Mesenteric fat pad (tissue), 1 donor: ENCODE measurements around the gene ZNF462. TPM values are rescaled to one million over a fixed set of nuclear protein-coding genes. Genes with fewer than 3 reads are reported as not detected.
"Not testable (repeated sequence)": the region's sequence is repeated elsewhere in the genome, so short reads cannot be mapped to it uniquely, and the experiment has no call there.

ENCODE experiments used
- DNase-seq: peaks from one replicate; pipeline ENCODE4 v3.0.0-alpha.2; 2020; ENCODE audit warnings: low spot score
- total RNA-seq: library from RNA; stranded (reverse); fragmentation: NEBNext Ultra II Directional; extraction: Animal tissue kit (Norgen Biotek cat#: 25700); gene quantifications from one replicate; pipeline ENCODE4 v1.2.1, GENCODE V29; 2021
- donor health status: DM: yes; HTN: yes; CAD: no.

ZNF462 gene
- total RNA-seq, 1 donor from 2014 or later: 45.2 TPM

DNA sequence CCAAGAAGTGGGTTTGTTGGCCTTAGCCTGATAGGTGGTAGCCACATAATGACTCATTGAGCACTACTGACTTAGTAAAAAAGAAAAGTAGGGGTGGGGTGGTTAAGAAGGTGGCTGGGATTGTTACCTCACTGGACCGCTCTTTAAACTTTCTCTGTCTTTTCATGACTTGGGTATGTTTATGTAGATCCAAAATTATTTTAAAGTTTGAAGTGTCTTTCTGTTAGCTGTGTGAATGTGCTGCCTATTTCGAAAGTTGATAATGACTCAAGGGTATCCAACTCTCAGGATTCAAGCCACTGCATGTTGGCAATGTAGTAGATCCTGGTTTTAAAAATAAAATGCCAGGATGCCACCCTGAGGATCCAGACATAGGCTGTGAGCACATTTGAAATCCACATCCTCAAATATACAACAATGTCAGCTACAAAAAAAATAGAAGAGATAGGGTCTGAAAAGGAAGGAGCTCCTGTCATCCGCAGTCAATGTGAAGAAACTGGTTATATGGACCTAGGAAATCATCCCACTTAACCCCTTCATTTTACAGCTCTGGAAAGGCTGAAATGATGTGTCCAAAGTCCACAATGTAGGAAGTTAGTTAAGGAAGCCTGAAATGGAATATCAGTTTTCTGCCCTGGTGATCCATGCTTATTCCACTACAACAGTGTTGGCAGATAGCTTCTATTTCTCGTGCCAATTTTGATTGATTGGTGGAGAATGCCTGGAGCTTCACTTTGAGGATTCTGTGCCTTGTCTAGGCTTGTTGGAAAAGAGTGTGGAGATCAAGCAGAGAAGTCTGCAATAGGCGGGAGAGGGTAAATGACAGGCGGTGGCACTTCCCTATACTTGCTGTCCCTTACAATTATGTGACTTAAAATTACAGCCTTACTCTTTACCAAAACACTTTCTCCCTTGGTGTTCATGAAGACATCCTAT lies 23.4 kb downstream of the ZNF462 start:
- DNase-seq: no peak

DNA sequence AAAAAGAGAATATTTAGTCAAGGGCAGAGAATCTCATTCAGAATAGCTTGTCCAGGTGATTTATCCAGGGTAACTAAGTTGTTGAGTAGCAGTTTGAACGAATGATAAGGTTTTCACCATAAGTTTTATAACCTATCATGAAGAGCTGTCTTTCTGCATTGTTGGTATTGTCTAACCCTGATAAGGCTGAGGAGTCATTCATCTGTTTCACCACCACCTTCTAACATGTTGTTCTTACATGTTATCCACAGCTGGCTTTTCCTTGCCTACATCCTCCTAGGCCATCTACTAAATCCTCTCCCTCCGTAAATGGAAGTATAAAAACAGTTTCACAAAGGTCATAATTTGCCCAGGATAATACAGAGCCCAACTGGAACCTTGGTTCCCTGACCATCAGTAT lies 24.1 kb downstream of the ZNF462 start:
- no peak for DNase-seq

DNA sequence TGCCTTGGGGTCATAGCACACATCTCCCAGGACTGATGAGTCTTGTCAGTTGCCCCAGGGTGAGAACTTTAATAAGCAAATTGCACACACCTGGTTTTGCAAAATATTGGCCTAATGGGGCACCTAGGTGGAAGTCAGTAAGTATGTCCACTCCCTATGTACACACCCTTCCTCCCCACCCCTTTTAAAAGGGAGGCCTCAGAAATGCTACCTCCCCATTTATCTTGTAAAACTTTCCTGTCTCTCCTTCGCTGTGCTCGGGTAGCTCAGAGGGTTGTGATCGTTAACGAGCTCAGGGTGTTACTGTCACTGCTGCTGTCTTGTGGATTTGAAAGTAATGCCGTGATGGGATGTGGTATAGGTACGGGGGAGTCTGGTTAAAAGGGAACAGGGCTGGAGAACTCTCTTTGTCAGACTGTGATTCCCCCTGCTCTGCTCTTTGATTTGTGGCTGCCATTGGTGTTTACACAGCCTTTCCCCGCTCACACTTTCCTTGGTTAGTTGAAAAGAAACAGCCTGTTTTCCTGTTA lies 26.2 kb downstream of the ZNF462 start:
- no peak for DNase-seq

DNA sequence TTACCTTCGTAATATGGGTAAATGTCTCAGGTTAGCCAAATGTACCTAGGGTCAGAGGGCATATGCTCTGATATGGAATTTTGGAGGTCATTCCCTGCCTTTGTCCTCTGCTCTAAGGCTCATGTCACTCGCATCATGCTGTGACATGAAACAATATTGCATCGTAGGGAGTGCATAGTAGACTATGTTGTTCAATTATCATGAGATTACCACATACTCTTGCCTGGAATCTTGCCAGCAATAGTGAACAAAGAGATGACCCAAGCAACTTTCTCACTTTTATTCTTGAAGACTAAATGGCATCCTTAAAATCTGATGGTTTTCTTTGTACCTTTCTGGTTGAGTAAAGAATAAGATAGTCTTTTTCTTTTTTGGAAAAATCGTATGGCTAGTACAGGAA lies 27.6 kb downstream of the ZNF462 start:
- DNase-seq: no peak

DNA sequence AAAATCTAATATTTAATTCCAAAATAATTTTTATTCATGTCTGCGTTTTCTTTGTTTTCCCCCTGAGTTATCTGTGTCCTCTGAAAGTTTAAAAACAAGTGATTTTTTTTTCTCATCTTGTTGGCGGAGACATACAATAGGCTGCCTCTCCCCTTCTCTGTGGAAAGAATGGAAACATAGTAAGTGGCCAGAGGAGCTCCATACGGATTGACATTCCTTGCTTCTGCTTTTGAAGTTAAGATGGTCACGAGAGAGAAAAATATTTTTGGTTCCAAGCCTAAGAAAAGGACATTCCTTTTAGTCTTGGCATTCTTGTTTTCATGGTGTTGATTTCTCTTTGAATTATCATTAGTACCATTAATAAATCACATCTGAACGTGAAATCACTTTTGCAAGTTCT lies 28.3 kb downstream of the ZNF462 start:
- no peak for DNase-seq

DNA sequence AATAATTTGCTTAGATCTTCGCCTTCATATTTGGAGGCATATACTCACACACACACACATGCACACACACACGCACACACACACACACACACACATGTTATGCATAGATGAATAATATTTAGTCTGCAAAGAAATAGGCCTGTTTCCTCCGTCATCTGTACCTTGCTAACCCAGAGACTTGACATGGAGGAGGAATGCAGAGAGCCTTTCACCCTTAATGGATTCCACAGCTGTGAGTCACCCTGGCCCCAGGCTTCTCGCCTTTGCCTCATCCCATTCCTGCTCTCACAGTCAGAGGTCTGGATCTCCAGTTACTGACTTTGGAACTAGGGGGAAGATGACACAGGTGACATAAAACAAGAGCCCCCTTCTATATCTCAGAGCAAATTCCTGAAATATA lies 29.7 kb downstream of the ZNF462 start:
- no peak for DNase-seq

DNA sequence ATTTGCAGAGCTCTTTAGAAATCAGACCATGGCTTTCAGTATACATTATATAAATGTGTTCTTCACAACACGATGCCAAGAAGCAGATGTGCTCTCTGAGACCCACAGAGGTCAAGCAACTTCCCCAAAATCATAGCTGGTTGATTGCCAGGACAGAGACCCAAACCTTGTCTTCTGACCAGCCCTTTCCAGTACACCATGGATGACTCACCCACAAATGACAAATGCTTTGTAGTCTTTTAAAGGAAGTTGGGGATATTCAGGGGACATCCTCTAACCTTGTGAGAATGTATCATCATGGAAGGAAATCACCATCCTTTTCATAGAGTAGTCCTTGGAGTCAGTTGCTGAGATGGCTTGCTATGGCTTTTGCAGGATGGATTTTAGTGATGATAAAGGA lies 30.1 kb downstream of the ZNF462 start:
- no peak for DNase-seq

DNA sequence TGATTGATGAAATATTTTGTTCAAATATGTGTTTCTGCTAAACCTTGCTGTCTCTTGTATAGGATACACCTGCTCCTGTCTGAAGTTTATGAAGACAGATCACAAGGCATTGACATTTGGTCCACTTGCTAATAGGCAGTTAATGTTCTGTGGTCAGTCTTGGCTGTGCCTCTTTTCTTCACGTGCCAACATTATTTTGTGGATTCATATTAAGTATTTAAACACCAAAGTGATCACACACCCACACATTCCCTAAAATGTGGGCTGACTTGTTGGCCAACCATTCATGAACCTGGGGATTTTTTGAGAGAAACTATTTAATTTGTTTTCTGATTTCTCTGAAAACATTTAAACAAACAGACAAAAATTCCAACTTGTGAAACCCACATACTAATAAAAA lies 33.7 kb downstream of the ZNF462 start:
- DNase-seq: no peak

DNA sequence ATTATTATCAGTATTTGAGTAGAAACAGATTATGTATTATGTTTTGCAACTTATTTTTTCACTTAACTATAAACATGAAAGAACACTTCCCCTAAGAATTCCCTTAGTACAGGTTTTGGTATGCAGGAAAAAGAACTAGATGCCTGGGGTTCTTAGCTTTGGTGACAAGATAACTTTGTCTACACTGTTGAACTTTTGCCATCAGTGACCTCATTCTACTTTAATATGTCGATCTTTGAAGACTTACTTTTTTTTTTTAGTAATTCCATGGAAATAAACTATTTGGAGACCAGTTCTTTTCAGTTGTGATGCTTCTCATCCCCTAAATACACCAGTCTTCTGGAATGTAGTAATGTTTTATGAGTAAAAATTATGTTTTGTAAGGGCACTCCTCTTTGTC lies 34.3 kb downstream of the ZNF462 start:
- DNase-seq: no peak

DNA sequence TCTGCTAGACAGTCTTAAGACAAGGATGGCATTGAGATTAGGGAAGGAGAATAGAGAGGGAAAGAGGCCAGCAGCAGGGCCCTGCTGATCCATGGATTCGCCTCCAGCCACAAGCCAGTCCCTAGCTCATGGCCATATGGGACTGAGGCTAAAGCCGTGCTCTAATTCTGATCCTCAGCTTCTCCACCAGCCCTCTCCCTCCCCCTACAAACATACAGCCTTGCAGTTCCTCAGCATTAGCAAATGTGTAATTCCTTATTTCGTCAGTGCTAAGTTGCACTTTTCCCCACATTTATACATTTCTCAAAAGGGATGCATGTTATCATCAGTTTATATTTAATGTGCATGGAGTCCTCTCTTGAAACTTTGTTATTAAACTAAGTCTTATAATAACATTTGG lies 34.8 kb downstream of the ZNF462 start:
- no peak for DNase-seq

DNA sequence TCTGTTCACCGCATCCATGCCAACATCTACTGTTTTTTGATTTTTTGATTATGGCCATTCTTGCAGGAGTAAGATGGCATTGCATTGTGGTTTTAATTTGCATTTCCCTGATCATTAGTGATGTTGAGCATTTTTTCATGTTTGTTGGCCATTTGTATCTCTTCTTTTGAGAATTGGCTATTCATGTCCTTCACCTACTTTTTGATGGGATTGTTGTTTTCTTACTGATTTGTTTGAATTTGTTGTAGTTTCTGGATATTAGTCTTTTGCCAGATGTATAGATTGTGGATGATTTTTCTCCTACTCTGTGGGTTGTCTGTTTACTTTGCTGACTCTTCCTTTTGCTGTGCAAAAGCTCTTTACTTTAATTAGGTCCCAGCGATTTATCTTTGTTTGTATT lies 37.6 kb downstream of the ZNF462 start:
- not testable (repeated sequence) for DNase-seq

DNA sequence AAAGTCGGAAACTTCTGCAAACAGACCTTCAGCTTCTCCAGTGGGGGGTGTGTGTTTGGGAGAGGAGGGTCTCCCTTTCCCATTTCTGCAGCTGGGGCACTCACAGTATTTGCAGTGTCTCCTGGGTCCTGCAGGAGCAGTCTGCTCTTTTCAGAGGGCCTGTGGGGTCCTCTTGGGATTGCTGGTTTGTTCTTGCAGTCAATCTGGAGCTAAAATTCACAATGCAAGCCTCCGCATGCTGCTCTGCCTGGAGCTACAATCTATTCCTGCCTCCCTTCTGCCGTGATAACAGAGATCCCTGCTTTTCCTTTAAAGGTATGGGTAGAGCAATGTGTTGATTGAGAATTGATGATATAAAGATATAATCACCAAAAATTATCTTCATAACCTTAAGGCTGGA lies 43.2 kb downstream of the ZNF462 start:
- DNase-seq: no peak

DNA sequence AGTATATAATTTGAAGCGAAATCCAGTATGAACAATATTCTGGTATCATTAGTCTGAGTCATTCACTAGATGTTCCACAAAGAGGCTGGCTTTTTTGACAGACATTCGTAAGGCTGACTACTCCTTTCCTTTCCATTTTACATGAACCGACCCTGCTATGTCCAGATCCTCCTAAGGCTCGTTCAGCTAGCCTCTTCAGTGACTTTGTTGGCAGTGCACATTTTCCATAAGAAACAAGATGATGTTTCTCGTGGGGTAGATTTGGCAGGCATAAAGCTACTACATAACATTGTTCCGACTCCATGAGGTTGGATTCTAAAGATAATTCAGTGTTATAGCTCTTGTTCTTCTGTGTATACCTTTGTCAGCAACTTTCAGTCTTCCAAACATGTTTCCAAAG lies 49.0 kb downstream of the ZNF462 start:
- DNase-seq: no peak

DNA sequence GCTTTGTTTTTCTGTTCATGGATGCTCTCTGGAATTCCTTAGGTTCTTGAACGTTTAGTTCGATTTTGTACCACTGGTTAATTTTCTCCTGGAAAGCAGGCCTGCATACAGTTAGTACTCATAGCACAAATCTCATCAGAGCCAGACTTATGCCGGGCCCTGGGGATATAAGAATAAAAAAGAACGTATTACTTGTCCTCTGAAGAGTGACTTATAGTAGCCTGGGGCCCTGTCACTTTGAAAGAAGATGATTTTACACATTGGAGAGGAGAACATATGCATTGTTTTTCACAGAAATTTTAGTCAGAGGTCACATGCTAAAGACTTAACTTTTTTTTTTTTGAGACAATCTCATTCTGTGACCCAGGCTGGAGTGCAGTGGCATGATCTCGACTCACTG lies 50.3 kb downstream of the ZNF462 start:
- DNase-seq: no peak

DNA sequence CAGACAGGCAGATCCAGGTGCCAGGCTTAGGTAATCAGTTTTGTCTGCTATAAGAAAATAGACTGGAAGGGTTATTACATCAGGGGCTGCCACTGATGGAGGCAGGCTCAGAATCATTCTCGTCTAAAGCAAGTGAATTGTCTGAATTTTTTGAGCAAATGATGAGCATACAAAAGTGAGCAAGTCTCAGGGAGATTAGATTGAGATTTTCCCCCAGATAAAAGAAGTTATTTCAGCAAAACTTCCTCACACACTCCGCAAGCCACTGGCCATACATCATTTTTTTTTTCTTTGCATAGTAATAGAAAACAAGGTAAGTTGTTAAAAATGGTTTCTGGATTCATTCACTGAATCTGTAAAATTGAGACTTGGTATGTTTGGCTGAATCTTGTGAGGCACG lies 52.9 kb downstream of the ZNF462 start:
- no peak for DNase-seq

DNA sequence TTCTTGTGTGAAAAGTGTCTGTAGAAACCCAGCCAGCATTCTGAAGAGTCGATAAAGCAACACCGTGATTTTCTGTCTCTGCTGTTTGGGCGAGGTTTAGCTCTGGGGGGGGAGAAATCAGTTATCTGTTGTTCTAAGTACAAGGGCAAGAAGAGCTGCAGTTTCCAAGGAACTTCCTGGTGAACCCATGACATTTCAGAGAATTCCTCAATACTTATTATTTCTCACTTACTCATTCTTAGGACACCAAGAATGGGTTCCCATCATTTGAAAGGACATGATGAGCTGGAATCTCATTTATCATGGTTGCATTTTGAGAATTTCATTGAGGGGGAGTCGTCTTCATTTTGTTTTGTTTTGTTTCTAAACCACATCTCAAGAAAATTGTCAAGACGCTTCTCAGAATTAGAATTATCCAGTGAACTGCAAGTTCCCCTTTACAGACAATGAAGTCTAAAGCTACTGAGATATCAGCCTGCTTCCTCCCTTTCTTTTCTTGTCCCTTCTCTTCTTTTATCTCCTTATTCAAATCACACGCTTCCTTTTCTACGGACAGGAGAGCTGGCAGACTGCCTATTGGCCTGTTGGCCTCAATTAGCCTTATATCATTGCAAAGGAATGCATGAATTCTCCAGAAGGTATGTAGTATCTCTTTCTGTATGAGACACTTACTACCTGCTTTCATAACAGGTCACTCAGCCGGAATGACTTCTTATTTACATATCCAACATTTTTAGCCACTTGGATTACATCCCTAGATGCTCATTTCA lies 53.7 kb downstream of the ZNF462 start:
- DNase-seq: no peak

DNA sequence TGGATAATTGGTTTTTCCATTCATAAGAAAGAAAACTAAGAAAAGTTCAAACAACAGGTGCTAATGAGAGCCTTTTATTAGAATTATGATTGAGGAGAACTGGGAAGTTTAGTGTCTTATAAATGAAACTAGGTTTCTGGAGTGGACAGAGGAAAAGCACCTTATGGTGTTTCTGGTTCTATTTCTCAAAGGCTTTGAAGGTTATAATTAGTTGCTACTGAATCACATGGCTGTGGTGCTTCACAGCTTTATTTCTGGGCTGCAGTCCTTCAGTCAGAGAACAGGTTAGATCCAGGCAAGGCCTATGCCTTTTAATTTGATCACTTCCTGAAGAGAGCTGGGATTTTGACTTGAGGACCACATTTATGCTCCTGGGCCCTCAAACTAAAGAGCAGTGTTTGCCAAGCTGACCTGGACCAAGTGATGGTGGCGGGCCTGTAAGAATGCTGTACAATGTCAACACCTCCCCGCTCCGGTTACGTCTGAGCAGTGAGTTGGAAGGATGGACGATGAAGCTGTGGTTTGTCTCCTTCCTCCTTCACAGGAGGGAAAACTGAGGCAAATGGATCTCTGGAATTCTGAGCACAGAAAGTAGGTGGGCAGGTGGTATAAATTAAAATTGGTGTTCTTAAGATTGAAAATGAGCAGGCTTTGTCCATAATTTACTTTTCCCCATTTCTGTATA lies 56.0 kb downstream of the ZNF462 start:
- DNase-seq: no peak

DNA sequence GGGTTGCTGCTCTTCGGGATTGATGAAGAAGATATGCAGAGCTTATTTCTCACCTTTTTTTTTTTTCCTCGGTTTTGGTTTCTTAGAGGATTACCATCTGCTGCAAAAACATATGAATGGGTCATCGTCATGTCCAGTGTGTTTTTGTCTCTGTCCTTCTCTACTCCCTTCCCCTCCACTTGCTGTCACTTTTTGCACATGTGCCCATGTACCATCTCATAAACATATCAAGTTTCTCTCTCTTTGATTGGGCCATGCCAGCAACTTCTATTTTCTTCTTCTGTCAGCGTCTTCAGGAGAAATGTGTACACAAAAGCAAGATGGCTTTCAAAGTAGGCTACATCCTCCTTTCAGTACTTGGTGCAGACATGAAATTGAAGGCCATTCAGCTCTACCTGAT lies 57.1 kb downstream of the ZNF462 start:
- DNase-seq: no peak

DNA sequence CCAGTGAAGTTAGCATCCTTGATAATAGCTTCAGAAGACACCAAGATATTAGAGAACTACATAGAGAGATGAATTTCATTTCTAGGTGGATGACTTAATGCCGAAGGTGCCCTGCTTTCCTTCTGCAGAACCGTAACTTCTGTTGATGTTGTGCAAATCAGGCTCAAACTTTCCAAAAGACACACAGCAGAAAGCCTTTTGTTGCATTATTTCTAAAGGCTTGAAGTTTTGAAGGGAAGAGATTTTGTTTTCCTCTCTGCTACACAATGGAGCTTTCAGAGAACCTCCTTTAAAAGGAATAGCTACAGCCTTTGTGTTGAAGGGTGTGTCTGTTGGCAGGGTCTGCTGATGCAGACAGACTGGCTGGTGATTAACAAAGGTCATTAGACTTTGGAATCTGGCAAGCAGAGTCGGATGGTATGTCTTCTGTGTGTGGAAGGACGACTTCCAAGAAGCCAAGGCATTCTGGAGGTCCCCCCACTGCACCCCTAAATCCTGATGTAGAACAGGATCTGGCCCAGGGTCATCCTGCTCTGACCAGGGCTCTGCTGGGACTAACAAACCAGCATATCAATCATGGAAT lies 57.8 kb downstream of the ZNF462 start:
- no peak for DNase-seq

DNA sequence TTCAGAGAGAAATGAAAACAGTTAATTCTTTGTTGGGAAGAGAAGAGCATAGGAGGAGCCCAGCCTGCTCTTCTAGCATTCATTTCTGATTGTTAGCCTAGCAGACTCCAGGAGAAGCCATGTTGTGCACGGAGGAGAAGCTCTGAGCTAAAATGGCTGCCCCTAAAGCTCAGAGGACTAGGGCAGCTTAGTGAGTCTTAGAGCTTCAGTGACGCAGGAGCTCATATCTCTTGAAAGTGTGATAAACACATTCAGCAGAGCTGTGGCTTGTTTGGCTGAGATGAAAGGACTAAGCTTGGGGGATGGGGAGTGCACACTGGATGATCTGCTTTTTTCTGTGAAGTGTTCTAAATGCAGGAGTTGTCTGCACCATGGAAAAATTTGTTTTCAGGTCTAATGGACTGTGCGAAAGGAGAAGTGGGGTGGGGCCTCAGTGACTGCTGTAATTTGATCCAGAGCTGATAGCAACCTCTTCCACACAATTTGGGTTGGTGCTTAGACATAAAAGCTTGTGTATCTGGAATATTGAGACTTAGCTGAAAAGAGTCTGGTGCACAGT lies 58.5 kb downstream of the ZNF462 start:
- DNase-seq: no peak

DNA sequence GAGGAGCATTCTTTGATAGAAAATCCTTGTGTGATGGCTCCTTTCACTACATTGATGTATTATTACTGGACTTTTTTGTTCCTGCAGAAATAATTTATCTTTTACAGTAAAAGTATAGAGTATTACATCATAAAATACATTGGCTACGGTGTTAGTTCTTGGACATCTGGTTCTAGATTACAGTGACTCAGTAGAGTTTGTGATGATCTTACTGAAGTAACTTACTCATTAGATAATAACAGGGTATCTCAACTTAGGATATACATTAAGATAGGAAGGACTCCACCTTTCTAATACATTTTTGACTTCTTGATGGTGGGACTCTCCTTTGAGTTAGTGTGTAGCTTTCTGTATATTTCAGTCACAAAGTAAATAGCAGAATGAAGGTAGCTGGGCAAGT lies 59.1 kb downstream of the ZNF462 start:
- DNase-seq: no peak
